Kidney capillary endothelial cell (primary cell): Measurements from ENCODE around the gene AK8.

ENCODE experiments used
- DNase-seq: peaks from one replicate; pipeline ENCODE4 v3.0.0-alpha.2; 2018; ENCODE audit warnings: low spot score

Gene AK8

DNA sequence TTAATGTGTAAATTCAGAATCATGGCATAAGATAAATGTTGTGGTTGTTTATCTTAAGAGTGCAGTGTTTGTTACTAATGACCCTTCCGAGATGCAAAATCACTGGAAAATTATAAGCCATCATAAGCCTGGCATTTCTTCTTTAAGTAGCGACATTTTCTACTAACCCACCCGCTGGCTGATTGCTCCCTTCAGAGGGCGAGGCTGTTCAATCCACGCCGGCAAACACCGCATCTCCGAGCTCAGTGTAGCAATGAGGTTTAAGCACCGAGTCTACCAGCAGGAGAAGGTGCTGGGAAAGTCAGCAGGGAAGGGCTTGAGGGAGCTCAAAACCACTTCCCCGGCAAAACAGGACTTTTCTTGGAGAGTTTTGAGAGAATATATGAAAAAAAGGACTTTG is 52.7 kb downstream of the AK8 start:
- no peak for DNase-seq

- DNase-seq: no peak
Observed at GRCh38 chr9:132824951-132825350, 53.1 kb downstream of the AK8 start.

- DNase-seq: no peak
Observed at GRCh38 chr9:132824151-132824550, 53.9 kb downstream of the AK8 start.

DNA sequence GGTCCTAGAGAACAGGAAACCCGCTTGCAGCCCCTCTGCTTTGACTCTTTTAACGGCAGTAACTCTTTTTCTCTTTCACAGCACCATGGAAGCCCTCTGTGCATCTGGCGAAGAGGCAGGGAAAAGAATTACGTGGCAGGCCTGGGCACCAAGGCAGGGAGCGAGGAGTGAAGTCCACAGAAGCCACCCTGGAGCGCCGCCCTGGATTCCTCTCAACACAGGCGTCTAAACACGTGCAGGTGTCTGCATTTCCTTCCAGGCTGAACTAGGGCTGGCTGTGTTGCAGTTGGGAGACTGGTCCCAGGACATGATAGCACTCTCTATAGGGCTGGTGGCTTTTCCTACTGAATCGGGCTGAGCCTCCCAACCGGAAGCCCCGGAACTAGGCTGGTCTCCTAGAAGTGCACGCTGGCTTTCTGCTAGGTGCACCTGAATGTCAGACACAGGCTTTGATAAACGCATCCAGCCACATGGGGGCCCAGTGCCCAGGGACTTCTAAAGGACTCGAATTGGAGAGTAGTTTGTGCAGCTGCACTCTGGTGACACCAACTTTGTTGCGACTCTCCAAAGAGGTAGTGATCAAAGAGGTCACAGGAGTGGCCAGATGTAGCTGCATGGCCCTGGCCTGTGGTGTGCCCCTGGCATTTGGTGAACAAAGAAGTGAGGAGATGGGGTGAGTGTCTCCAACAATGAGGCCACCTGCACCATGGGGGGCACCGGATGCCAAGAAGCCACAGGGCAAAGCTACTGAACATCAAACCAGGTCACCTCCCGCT is 54.5 kb downstream of the AK8 start:
- DNase-seq: no peak

GRCh38 chr9:132820169-132820944 is 57.7 kb downstream of the AK8 start:
- no peak for DNase-seq

GRCh38 chr9:132818588-132818987 is 59.5 kb downstream of the AK8 start:
- DNase-seq: no peak

- no peak for DNase-seq
Observed at GRCh38 chr9:132814937-132815336, 63.1 kb downstream of the AK8 start.

DNA sequence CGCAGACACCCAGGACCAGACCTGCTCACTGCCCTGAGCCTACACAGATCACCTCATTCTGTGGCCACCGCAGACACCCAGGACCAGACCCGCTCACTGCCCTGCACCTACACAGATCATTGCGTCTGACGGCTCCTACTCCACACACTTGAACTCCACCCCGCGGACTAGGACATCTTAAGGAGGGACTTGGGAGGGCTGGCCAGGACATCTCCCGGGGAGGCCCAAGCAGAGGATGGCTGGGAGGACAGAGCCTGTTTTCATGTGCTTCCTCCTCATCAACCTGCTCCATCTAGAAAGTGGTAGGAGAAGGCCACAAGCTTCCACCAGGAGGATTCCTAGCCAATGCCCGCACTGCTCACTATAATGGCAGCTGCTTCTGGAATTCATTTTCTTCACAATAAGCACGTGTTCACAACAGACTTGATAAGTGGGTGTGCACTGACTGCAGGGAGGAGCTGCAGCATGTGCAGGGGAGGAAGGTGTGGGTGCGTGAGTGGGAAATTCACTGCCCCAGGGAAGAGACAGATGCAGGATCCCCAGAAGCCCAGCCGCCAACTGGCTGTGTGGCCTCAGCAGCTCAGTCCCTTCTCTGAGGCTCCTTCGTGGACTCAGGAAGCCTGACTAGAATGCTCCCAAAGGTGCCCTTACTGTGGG is 64.8 kb downstream of the AK8 start:
- no peak for DNase-seq

DNA sequence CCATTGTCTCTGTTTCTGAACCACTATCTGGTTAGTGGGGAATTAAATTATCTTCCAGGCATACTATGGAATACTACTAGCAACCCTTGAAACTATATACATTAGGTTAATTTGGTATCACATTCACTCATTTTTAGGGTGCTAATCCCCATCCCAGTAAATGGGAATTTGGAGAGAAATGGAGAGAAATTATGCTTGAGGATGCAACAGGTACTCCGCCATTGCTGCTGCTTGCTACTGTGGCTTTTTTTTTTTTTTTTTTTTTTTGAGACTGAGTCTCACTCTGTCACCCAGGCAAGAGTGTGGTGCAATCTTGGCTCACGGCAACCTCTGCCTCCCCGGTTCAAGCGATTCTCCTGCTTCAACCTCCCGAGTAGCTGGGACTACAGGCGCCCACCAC is 66.1 kb downstream of the AK8 start:
- DNase-seq: no peak

- DNase-seq: no peak
Observed at GRCh38 chr9:132810314-132810713, 67.8 kb downstream of the AK8 start.

DNA sequence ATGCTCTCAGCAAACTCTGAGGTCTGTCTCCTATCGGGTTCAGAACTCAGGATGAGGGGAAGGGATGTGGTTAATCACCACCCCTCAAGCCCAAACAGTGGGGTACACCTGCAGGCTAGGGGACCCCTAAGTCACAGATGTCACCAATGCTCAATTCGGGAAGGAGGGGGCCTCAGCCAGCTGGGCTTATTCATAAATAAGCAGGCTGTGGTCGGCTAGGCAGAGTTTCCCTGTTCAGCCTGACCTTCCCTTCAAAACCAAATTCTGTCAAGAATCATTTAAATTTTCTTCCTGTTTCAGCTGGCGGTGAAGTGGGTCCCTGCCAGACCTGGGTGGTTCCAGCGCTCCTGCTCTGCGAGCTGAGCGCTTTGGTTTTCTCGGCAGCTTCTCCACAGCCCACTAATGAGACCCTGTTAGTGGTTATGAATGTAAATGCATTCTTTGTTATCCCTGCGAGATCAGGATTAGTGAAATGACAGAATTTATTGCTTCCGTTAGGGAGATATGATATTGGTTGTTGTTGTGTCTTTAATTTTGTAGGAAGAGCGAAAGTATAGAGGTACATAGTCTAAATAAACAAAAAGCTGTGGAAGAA is 68.3 kb downstream of the AK8 start:
- no peak for DNase-seq

- no peak for DNase-seq
Observed at GRCh38 chr9:132808645-132809044, 69.4 kb downstream of the AK8 start.

DNA sequence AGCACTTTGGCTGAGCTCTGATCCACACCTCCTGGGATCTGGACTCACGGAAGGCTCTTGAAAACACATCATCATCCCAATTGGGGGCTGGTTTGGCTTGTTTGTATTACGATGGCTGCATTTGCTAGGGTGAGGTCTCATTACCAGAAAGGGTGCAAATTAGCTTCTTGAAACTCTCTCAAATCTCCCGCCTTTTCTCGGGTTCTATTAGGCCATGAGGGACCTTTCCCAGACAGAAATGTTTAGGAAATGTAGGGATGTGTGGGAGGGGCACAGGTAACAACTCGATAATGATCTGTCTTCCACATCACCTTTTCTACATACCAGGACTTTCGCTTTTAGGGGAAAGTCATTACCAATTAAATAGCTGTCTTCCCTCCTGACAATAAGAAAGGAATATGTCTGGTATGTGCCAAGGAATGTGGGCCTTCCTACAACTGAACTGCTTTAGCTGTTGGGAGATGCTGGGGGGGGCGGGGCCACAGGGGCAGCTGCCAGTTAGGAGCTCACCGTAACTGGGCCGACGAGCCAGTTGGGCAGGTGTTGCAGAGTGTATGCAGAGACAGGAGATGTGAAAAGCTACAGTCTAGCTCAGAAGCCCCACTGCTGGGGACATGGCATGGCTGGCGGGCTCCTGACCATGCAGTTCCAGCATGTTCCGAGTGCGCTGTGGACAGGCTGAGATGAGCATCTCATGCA is 71.2 kb downstream of the AK8 start:
- no peak for DNase-seq

DNA sequence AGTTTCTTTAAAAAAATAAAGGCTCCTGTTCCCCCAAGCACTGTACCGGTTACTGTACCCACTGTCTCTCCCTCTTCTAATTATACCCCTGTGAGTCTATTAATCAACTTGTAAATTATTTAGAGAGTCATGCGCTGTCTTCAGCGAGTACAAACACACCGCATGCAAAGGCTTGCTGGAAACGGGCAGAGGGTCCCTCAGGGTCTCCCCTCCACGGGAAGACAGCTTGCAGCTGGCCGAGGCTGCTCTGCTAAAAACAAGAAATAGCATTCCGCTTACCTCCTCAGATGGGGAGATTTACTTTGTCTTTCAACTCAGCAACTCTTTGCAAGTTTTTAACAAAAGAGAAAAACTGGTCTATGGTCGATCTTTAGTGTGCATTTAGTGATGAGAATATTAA is 71.8 kb downstream of the AK8 start:
- DNase-seq: no peak

DNA sequence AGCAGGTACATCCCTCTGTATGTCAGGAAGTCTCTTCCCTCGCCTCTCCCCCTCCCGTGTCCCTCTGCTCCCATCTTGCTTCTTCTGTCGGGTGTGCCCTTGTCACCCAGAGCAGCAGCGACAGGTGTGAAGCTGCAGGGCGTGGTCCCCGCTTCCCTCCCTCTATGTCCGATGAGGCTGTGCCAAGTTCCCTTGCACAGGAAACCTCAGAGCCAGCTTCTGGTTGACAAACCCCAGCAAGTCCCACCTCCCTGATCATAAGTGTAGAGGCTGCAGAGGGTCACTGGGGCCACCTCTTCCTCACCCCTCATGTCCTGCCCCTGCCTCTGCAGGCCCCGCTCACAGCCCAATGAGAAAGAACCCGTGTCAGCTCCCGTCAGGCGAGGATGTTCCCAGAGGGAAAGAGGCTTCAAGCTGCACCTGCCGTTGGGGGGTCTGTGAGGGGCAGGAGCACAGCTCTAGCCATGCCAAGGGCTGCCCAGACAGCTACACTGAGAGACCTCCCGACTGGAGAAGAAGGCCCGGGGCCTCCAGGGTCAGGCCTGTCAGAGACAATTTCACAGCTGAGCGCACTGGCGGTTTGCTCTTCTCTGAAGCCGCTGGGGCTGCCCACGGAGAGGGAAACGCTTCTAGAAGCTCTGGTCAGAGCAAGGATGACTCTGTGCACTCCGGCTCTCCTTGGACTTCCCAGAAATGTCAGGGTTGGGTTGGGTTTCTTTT is 73.3 kb downstream of the AK8 start:
- DNase-seq: no peak

DNA sequence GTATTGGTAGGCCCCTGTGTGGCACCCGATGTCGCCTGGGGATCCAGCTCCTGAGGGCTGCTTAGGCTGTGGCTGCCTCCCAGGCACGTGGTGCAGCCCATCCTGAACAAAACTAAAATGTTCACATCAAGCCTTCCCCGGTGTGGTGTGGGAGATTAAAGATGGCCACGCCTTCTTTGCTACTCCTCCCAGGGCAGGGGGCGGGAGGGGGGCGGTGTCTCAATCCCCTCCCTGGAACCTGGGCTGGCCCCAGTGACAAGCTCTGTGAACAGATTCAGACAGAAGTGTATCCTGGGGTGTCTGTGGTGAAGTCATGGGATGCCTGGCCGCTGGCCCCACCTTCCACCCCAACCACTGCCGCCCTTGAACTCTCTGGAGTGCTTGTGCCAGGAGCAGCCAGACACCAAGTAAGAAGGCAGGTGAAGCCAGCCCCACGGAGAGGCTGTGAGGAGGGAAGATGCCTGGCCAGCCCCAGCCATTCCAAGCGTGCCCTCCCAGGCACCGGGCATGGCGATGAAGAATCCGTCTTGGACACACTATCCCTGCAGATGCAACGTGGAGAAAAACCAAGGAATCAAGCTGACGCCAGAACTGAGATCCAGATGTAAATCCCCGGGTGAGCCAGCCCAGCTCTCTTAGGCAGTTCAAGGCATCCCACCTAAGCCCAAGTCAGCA is 75.8 kb downstream of the AK8 start:
- no peak for DNase-seq

DNA sequence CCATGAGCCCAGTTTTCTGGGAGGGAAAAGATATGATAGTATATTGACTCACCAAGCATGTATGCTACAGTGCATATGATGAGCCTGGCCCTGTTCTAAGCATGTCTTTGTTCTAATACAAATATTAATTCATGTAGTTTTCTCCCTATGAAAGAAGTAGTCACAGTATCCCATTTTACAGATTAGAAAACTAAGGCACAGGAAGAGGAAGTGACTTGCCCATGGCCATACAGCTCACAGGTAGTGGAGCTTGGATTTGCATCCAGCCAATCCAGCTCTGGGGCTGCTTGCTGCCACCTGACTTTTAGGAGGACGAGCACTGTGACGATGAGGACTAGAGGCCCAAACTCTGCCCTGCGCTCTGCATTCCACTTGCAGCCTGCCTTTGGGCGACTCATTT is 76.4 kb downstream of the AK8 start:
- DNase-seq: no peak

GRCh38 chr9:132800038-132800648 is 77.9 kb downstream of the AK8 start:
- DNase-seq: peak; percentile 73

- no peak for DNase-seq
Observed at GRCh38 chr9:132798817-132799790, 79.0 kb downstream of the AK8 start.
